Lower lobe of right lung (tissue), 2 donors: ENCODE results near the gene C17orf75. TPM values are rescaled to one million over a fixed set of nuclear protein-coding genes. Genes with fewer than 3 reads are reported as not detected.

Experiments
- ATAC-seq, 2 donors: fragments of 200-7000 bp; cut with Tn5 transposase; one replicate each; pipeline ENCODE4 v1.9.1; 2020 to 2022; ENCODE audit warnings: mild to moderate bottlenecking in 2 of 2, moderate library complexity in 2 of 2
- DNase-seq: peaks from one replicate; pipeline ENCODE4 v3.0.0-alpha.2; 2020
- H3K27ac ChIP-seq: fragments of 200-600 bp; one replicate; pipeline ENCODE4 v1.8.0; 2022
- H3K27me3 ChIP-seq: fragments of 200-600 bp; one replicate; pipeline ENCODE4 v1.8.0; 2022; ENCODE audit warnings: low read depth
- H3K36me3 ChIP-seq: fragments of 200-600 bp; one replicate; pipeline ENCODE4 v1.8.0; 2022; ENCODE audit warnings: mild to moderate bottlenecking
- H3K4me1 ChIP-seq: fragments of 200-600 bp; one replicate; pipeline ENCODE4 v1.8.0; 2022
- H3K4me3 ChIP-seq: fragments of 200-600 bp; one replicate; pipeline ENCODE4 v1.8.0; 2022; ENCODE audit warnings: mild to moderate bottlenecking
- H3K9me3 ChIP-seq: fragments of 200-600 bp; one replicate; pipeline ENCODE4 v1.8.0; 2022
- CTCF ChIP-seq: fragments of 200-600 bp; IDR thresholded peaks from one replicate; pipeline ENCODE4 v1.8.0; 2022; ENCODE audit warnings: antibody characterized with exemption, mild to moderate bottlenecking
- intact Hi-C: fragments of 100-400 bp; cut with DNase I; formaldehyde crosslinking; loops from one replicate; pipeline ENCODE4 v1.11.0; 2022
- total RNA-seq: library from RNA; stranded (reverse); fragmentation: NEBNext Ultra II Directional; extraction: Animal tissue kit (Norgen Biotek cat#: 25700); gene quantifications from one replicate; pipeline ENCODE4 v1.2.1, GENCODE V29; 2021
- donor health status: DM: no; HTN: yes; CAD: no; lungs with severe emphysema.

The C17orf75 gene
- total RNA-seq, 1 donor from 2014 or later: 11.7 TPM

DNA sequence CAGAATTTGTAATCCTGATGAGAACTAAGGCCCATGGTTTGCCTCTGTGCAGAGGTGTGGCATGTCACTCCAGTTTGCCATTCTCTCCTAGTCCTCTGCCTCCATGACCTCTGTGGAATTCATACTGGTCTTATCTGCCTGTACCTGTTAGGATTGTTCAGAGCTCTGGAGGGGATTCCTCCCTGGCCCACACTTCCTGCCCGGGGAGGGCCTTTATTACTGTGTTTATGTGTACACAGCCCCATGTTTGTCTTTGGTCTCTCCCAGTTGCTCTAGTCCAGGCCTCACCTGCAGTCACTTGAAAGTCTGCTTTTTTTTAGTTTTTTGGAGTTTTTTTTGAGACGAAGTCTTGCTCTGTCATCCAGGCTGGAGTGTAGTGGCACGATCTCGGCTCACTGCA is 39.9 kb downstream of the C17orf75 start:
- Histone ChIP-seq H3K27me3 (no peaks in the 10 kb centered on the region), H3K4me3 (no peak overlapping the region), H3K9me3 (no peaks in the 10 kb centered on the region), H3K27ac (no peak overlapping the region), H3K4me1 (no peaks in the 10 kb centered on the region), H3K36me3 (no peaks in the 10 kb centered on the region)
- no peak for ATAC-seq
- intact Hi-C loops: no loop called here
- DNase-seq: no peak
- TF ChIP-seq CTCF: no peak

GRCh38 chr17:32299580-32300164 is 42.3 kb downstream of the C17orf75 start:
- ATAC-seq (no peak), DNase-seq (no peak)
- no peak for TF ChIP-seq CTCF
- no peaks in the 10 kb centered on the region for H3K27me3 ChIP-seq
- no peak overlapping the region for H3K27ac ChIP-seq
- H3K9me3 ChIP-seq: no peaks in the 10 kb centered on the region
- intact Hi-C loops: no loop called here
- no peak overlapping the region for H3K4me3 ChIP-seq
- H3K4me1 ChIP-seq: no peaks in the 10 kb centered on the region
- no peaks in the 10 kb centered on the region for H3K36me3 ChIP-seq

GRCh38 chr17:32298721-32299579 is 43.0 kb downstream of the C17orf75 start:
- Histone ChIP-seq H3K27ac (no peak overlapping the region), H3K4me3 (no peak overlapping the region), H3K9me3 (no peaks in the 10 kb centered on the region), H3K36me3 (no peaks in the 10 kb centered on the region), H3K4me1 (no peaks in the 10 kb centered on the region), H3K27me3 (no peaks in the 10 kb centered on the region)
- peak in 1 of 2 donors; percentile 7 for ATAC-seq
- no peak for DNase-seq
- no peak for TF ChIP-seq CTCF
- intact Hi-C loops: no loop called here

DNA sequence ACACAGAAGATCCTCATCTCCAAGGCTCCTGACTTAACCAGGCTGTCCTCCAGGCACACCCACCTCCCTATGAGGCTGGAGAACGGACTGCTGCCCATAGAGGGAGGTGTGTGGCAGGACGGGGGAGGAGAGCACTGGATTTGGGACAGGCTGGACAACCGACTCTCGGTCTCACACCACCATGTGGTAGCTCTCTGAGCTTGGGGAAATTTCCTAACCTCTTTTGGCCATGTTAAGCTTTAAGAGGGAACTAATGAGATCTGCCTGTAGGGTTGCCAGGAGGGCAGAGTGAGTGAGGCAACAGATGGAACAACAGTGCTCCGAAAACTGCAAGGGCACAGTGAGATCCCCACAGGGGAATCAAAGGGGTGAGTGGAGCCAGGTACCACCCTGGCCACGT is 43.7 kb downstream of the C17orf75 start:
- Histone ChIP-seq H3K36me3 (no peaks in the 10 kb centered on the region), H3K27me3 (no peaks in the 10 kb centered on the region), H3K4me3 (no peak overlapping the region), H3K9me3 (no peaks in the 10 kb centered on the region), H3K4me1 (no peaks in the 10 kb centered on the region), H3K27ac (no peak overlapping the region)
- intact Hi-C loops: no loop called here
- DNase-seq (no peak), ATAC-seq (peak in 1 of 2 donors; percentile 18)
- no peak for TF ChIP-seq CTCF

DNA sequence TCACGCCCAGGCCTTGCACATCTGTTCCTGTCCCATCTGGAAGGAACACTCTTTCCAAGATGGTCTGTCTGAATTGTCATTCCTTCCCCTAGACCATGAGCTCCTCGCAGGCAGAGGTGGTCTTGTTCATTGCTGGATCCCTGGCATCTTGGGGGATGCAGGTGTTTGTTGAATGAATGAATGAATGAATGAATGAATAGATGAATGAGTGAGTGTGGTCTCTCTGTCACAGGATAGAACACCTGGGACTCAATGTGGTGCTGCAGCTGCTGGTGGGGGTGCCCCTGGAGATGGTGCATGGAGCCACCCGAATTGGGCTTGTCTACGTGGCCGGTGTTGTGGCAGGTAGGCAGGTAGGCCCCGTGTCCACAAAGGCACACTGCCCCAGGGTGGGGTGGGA is 44.1 kb downstream of the C17orf75 start:
- H3K4me3 ChIP-seq: no peak overlapping the region
- no peak for DNase-seq
- no peaks in the 10 kb centered on the region for H3K36me3 ChIP-seq
- intact Hi-C loops: no loop called here
- no peaks in the 10 kb centered on the region for H3K9me3 ChIP-seq
- ATAC-seq: peak in 1 of 2 donors; percentile 26
- no peaks in the 10 kb centered on the region for H3K27me3 ChIP-seq
- H3K27ac ChIP-seq: no peak overlapping the region
- H3K4me1 ChIP-seq: no peaks in the 10 kb centered on the region
- no peak for TF ChIP-seq CTCF
